GM23338 (cell line): ENCODE results near the gene KCNAB2. TPM values are rescaled to one million over a fixed set of nuclear protein-coding genes. Genes with fewer than 3 reads are reported as not detected.

Experiments
- ATAC-seq: fragments of 200-7000 bp; cut with Tn5 transposase; 3 replicates; pipeline ENCODE4 v1.9.1; 2020
- DNase-seq: peaks from one replicate; pipeline ENCODE4 v3.0.0-alpha.2; 2015; ENCODE audit warnings: low spot score
- H2AFZ ChIP-seq: fragments of 200-600 bp; sonication (generic); 2 replicates; pipeline ENCODE4 v1.8.0; 2016; ENCODE audit warnings: antibody characterized with exemption, mild to moderate bottlenecking, moderate library complexity
- H3F3A ChIP-seq: fragments of 200-600 bp; sonication (generic); replicated peaks from 2 replicates; pipeline ENCODE4 v1.8.0; 2017; ENCODE audit warnings: antibody characterized with exemption, mixed run types, low read depth
- H3K27ac ChIP-seq: fragments of 200-600 bp; sonication (generic); 2 replicates; pipeline ENCODE4 v1.6.1; 2016; ENCODE audit warnings: low read depth
- H3K27me3 ChIP-seq: fragments of 200-600 bp; sonication (generic); 2 replicates; pipeline ENCODE4 v1.8.0; 2016; ENCODE audit warnings: mild to moderate bottlenecking, mixed run types, moderate library complexity; ENCODE audit not compliant: insufficient read depth
- H3K36me3 ChIP-seq: fragments of 200-600 bp; sonication (generic); 2 replicates; pipeline ENCODE4 v1.8.0; 2016; ENCODE audit warnings: mild to moderate bottlenecking; ENCODE audit not compliant: insufficient read depth
- H3K4me1 ChIP-seq: fragments of 200-600 bp; sonication (generic); 2 replicates; pipeline ENCODE4 v1.8.0; 2016; ENCODE audit warnings: mild to moderate bottlenecking, moderate library complexity; ENCODE audit not compliant: insufficient read depth
- H3K4me2 ChIP-seq: fragments of 200-600 bp; sonication (generic); 2 replicates; pipeline ENCODE4 v1.7.1; 2017; ENCODE audit warnings: mixed run types
- H3K4me3 ChIP-seq: fragments of 200-600 bp; sonication (generic); 2 replicates; pipeline ENCODE4 v1.6.1; 2016; ENCODE audit warnings: mixed run types
- H3K79me2 ChIP-seq: fragments of 200-600 bp; sonication (generic); replicated peaks from 2 replicates; pipeline ENCODE4 v1.8.0; 2017; ENCODE audit warnings: mild to moderate bottlenecking; ENCODE audit not compliant: insufficient read depth
- H3K9me2 ChIP-seq: fragments of 200-600 bp; sonication (generic); 2 replicates; pipeline ENCODE4 v1.8.0; 2017; ENCODE audit not compliant: insufficient read depth
- H4K20me1 ChIP-seq: fragments of 200-600 bp; sonication (generic); replicated peaks from 2 replicates; pipeline ENCODE4 v1.8.0; 2017; ENCODE audit warnings: mild to moderate bottlenecking; ENCODE audit not compliant: insufficient read depth
- H3K27ac Mint-ChIP-seq: 2 replicates; pipeline ENCODE4 v1.8.0; 2020; ENCODE audit warnings: inconsistent platforms, mild to moderate bottlenecking, moderate library complexity, mixed read lengths
- H3K27me3 Mint-ChIP-seq: 3 replicates; pipeline ENCODE4 v1.8.0; 2022; ENCODE audit warnings: low read depth, mild to moderate bottlenecking, moderate library complexity, mixed read lengths, inconsistent platforms; ENCODE audit not compliant: insufficient read depth, poor library complexity
- H3K36me3 Mint-ChIP-seq: 3 replicates; pipeline ENCODE4 v1.8.0; 2021; ENCODE audit warnings: low read depth, mild to moderate bottlenecking, inconsistent platforms, moderate library complexity, mixed read lengths
- H3K4me1 Mint-ChIP-seq: 3 replicates; pipeline ENCODE4 v1.8.0; 2020; ENCODE audit warnings: mild to moderate bottlenecking, inconsistent platforms, mixed read lengths
- H3K4me3 Mint-ChIP-seq: 3 replicates; pipeline ENCODE4 v1.8.0; 2021; ENCODE audit warnings: moderate library complexity, mild to moderate bottlenecking, inconsistent platforms, mixed read lengths
- H3K9me3 Mint-ChIP-seq: 3 replicates; pipeline ENCODE4 v1.8.0; 2020; ENCODE audit warnings: moderate library complexity, mild to moderate bottlenecking, inconsistent platforms, mixed read lengths
- POLR2AphosphoS5 ChIP-seq: IDR thresholded peaks from 2 replicates; pipeline ENCODE4 v1.6.1; 2016; ENCODE audit warnings: antibody characterized with exemption, low read depth
- ZNF331 ChIP-seq: fragments of 250-450 bp; sonication (Bioruptor Pico); IDR thresholded peaks from 2 replicates; pipeline ENCODE4 v1.5.0; 2020; ENCODE audit warnings: low read depth, mild to moderate bottlenecking, moderate library complexity
- polyA plus RNA-seq: library from polyadenylated mRNA; unstranded; fragments of >200 nt; fragmentation: Nextera tagmentation; extraction: Ambion mirVana; gene quantifications from 2 replicates; pipeline ENCODE4 v1.2.1, GENCODE V29; 2016
- total RNA-seq: library from RNA; depleted of rRNA; stranded (reverse); fragments of >200 nt; shearing (Covaris generic); gene quantifications from 2 replicates; pipeline ENCODE4 v1.2.3, GENCODE V29; 2014
- TF ChIP-seq, protein P1 (sequence below): fragments of 250-450 bp; sonication (Bioruptor Pico); IDR thresholded peaks from 2 replicates; pipeline ENCODE4 v1.5.0; 2020; ENCODE audit warnings: mild to moderate bottlenecking, moderate library complexity
- TF ChIP-seq, protein P2 (sequence below): IDR thresholded peaks from 2 replicates; pipeline ENCODE4 v1.6.1; 2016; ENCODE audit warnings: antibody characterized with exemption

The KCNAB2 gene
- total and polyA plus RNA-seq, 2 experiments from 2014 or later: 3.0 to 3.7 TPM

DNA sequence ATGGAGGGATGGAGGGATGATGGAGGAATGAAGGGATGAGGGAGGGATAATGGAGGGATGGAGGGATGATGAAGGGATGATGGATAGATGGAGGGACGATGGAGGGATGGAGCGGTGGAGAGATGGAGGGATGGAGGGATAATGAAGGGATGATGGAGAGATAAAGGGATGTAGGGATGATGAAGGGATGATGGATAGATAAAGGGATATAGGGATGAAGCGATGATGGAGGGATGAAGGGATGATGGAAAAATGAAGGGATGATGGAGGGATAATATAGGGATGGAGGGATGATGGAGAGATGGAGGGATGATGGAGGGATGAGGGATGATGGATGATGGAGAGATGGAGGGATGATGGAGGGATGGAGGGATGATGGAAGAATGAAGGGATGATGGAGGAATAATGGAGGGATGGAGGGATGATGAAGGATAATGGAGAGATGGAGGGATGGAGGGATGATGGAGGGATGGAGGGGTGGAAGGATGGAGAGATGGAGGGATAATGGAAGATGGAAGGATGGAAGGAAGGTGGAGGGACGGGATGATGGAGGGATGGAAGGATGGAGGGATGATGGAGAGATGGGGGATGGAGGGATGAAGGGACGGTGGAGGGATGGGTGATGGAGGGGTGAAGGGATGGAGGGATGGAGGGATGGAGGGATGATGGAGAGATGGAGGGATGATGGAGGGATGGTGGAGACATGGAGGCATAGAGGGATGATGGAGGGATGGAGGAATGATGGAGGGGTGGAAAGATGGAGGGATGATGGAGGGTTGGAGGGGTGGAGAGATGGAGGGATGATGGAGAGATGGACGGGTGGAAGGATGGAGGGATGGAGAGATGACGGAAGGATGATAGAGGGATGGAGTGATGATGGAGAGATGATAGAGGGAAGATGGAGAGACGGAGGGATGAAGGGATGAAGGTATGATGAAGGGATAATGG, 62.0 kb downstream of the KCNAB2 start (continued):
- TF ChIP-seq, protein P1, sequence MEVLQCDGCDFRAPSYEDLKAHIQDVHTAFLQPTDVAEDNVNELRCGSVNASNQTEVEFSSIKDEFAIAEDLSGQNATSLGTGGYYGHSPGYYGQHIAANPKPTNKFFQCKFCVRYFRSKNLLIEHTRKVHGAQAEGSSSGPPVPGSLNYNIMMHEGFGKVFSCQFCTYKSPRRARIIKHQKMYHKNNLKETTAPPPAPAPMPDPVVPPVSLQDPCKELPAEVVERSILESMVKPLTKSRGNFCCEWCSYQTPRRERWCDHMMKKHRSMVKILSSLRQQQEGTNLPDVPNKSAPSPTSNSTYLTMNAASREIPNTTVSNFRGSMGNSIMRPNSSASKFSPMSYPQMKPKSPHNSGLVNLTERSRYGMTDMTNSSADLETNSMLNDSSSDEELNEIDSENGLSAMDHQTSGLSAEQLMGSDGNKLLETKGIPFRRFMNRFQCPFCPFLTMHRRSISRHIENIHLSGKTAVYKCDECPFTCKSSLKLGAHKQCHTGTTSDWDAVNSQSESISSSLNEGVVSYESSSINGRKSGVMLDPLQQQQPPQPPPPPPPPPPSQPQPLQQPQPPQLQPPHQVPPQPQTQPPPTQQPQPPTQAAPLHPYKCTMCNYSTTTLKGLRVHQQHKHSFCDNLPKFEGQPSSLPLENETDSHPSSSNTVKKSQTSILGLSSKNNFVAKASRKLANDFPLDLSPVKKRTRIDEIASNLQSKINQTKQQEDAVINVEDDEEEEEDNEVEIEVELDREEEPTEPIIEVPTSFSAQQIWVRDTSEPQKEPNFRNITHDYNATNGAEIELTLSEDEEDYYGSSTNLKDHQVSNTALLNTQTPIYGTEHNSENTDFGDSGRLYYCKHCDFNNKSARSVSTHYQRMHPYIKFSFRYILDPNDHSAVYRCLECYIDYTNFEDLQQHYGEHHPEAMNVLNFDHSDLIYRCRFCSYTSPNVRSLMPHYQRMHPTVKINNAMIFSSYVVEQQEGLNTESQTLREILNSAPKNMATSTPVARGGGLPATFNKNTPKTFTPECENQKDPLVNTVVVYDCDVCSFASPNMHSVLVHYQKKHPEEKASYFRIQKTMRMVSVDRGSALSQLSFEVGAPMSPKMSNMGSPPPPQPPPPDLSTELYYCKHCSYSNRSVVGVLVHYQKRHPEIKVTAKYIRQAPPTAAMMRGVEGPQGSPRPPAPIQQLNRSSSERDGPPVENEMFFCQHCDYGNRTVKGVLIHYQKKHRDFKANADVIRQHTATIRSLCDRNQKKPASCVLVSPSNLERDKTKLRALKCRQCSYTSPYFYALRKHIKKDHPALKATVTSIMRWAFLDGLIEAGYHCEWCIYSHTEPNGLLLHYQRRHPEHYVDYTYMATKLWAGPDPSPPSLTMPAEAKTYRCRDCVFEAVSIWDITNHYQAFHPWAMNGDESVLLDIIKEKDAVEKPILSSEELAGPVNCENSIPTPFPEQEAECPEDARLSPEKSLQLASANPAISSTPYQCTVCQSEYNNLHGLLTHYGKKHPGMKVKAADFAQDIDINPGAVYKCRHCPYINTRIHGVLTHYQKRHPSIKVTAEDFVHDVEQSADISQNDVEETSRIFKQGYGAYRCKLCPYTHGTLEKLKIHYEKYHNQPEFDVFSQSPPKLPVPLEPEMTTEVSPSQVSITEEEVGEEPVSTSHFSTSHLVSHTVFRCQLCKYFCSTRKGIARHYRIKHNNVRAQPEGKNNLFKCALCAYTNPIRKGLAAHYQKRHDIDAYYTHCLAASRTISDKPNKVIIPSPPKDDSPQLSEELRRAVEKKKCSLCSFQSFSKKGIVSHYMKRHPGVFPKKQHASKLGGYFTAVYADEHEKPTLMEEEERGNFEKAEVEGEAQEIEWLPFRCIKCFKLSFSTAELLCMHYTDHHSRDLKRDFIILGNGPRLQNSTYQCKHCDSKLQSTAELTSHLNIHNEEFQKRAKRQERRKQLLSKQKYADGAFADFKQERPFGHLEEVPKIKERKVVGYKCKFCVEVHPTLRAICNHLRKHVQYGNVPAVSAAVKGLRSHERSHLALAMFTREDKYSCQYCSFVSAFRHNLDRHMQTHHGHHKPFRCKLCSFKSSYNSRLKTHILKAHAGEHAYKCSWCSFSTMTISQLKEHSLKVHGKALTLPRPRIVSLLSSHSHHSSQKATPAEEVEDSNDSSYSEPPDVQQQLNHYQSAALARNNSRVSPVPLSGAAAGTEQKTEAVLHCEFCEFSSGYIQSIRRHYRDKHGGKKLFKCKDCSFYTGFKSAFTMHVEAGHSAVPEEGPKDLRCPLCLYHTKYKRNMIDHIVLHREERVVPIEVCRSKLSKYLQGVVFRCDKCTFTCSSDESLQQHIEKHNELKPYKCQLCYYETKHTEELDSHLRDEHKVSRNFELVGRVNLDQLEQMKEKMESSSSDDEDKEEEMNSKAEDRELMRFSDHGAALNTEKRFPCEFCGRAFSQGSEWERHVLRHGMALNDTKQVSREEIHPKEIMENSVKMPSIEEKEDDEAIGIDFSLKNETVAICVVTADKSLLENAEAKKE: no peak
- TF ChIP-seq POLR2AphosphoS5: no peak

- Mint-ChIP-seq H3K9me3 (no peaks in the 10 kb centered on the region), H3K4me1 (no peaks in the 10 kb centered on the region), H3K36me3 (no peaks in the 10 kb centered on the region; the same call in 2 of the 3 replicates), H3K4me3 (no peak overlapping the region), H3K27ac (no peak overlapping the region), H3K27me3 (peaks cover 10% of the 10 kb centered on the region)
- no peaks in the 10 kb centered on the region for H3K9me2 ChIP-seq
- H2AFZ ChIP-seq: no peak overlapping the region
- H3K4me2 ChIP-seq: no peak overlapping the region
- no peaks in the 10 kb centered on the region for H3K36me3 ChIP-seq
- H3K4me3 ChIP-seq: no peak overlapping the region
- ATAC-seq (no peak), DNase-seq (no peak)
- H3K27ac ChIP-seq: no peak overlapping the region
- no peaks in the 10 kb centered on the region for H3F3A ChIP-seq
- H3K79me2 ChIP-seq: no peaks in the 10 kb centered on the region
- H3K27me3 ChIP-seq: no peaks in the 10 kb centered on the region
- no peaks in the 10 kb centered on the region for H3K4me1 ChIP-seq
- no peaks in the 10 kb centered on the region for H4K20me1 ChIP-seq
- TF ChIP-seq, protein P2, sequence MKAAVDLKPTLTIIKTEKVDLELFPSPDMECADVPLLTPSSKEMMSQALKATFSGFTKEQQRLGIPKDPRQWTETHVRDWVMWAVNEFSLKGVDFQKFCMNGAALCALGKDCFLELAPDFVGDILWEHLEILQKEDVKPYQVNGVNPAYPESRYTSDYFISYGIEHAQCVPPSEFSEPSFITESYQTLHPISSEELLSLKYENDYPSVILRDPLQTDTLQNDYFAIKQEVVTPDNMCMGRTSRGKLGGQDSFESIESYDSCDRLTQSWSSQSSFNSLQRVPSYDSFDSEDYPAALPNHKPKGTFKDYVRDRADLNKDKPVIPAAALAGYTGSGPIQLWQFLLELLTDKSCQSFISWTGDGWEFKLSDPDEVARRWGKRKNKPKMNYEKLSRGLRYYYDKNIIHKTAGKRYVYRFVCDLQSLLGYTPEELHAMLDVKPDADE: no peak
- TF ChIP-seq ZNF331 (CRISPR knock-in tag) (no peak), POLR2AphosphoS5 (no peak)
- TF ChIP-seq, protein P1: no peak
Observed at GRCh38 chr1:6108476-6108875, 62.8 kb downstream of the KCNAB2 start.
